Chondrocyte (in vitro differentiated cells): Measurements from ENCODE around the gene CDSN. TPM values are rescaled to one million over a fixed set of nuclear protein-coding genes. Genes with fewer than 3 reads are reported as not detected.

Experiments
- DNase-seq: peaks from one replicate; pipeline ENCODE4 v3.0.0; 2021; ENCODE audit warnings: mixed read lengths, low spot score
- H3K27ac Mint-ChIP-seq: one replicate; pipeline ENCODE4 v1.8.0; 2021; ENCODE audit warnings: mild to moderate bottlenecking, moderate library complexity, mixed read lengths; ENCODE audit not compliant: unreplicated experiment
- H3K27me3 Mint-ChIP-seq: 2 replicates; pipeline ENCODE4 v1.8.0; 2021; ENCODE audit warnings: low read depth, mixed read lengths
- H3K36me3 Mint-ChIP-seq: 2 replicates; pipeline ENCODE4 v1.8.0; 2021; ENCODE audit warnings: low read depth, mixed read lengths
- H3K4me1 Mint-ChIP-seq: 2 replicates; pipeline ENCODE4 v1.8.0; 2021; ENCODE audit warnings: low read depth, mild to moderate bottlenecking, mixed read lengths
- H3K4me3 Mint-ChIP-seq: one replicate; pipeline ENCODE4 v1.8.0; 2021; ENCODE audit warnings: mild to moderate bottlenecking, moderate library complexity, mixed read lengths; ENCODE audit not compliant: unreplicated experiment
- H3K9me3 Mint-ChIP-seq: 2 replicates; pipeline ENCODE4 v1.8.0; 2021; ENCODE audit warnings: low read depth, mixed read lengths
- CTCF ChIP-seq: fragments of 200-600 bp; sonication (generic); IDR thresholded peaks from 2 replicates; pipeline ENCODE4 v1.5.0; 2021; ENCODE audit warnings: antibody characterized with exemption, mild to moderate bottlenecking, moderate library complexity
- total RNA-seq: library from RNA; stranded (reverse); gene quantifications from 3 replicates; pipeline ENCODE4 v1.2.1, GENCODE V29; 2021

CDSN gene
- total RNA-seq, 1 donor from 2014 or later = 0.12 TPM

GRCh38 chr6:31149827-31150447 is 29.7 kb upstream of the CDSN start:
- no peak for TF ChIP-seq CTCF
- H3K4me3 Mint-ChIP-seq = no peak overlapping the region
- no peaks in the 10 kb centered on the region for H3K9me3 Mint-ChIP-seq
- peaks cover 4% of the 10 kb centered on the region for H3K36me3 Mint-ChIP-seq
- H3K27me3 Mint-ChIP-seq = no peaks in the 10 kb centered on the region
- no peaks in the 10 kb centered on the region for H3K4me1 Mint-ChIP-seq
- no peak for DNase-seq
- no peak overlapping the region for H3K27ac Mint-ChIP-seq

- H3K9me3 Mint-ChIP-seq = no peaks in the 10 kb centered on the region
- TF ChIP-seq CTCF = no peak
- no peaks in the 10 kb centered on the region for H3K27me3 Mint-ChIP-seq
- H3K36me3 Mint-ChIP-seq = peaks cover 9% of the 10 kb centered on the region
- H3K27ac Mint-ChIP-seq = no peak overlapping the region
- no peak overlapping the region for H3K4me3 Mint-ChIP-seq
- no peak for DNase-seq
- H3K4me1 Mint-ChIP-seq = peaks cover 17% of the 10 kb centered on the region
These were observed 25.1 kb upstream of the CDSN start for GRCh38 chr6:31145386-31145785.

- DNase-seq = no peak
- TF ChIP-seq CTCF = no peak
- Mint-ChIP-seq H3K27ac (no peak overlapping the region), H3K4me1 (peaks cover 17% of the 10 kb centered on the region), H3K27me3 (no peaks in the 10 kb centered on the region), H3K36me3 (peaks cover 9% of the 10 kb centered on the region), H3K4me3 (no peak overlapping the region), H3K9me3 (no peaks in the 10 kb centered on the region)
These were observed 24.7 kb upstream of the CDSN start for GRCh38 chr6:31144970-31145340.

- H3K4me3 Mint-ChIP-seq = no peak overlapping the region
- TF ChIP-seq CTCF = no peak
- H3K4me1 Mint-ChIP-seq = peaks cover 22% of the 10 kb centered on the region
- H3K27me3 Mint-ChIP-seq = no peaks in the 10 kb centered on the region
- H3K36me3 Mint-ChIP-seq = peaks cover 9% of the 10 kb centered on the region
- DNase-seq = no peak
- no peaks in the 10 kb centered on the region for H3K9me3 Mint-ChIP-seq
- no peak overlapping the region for H3K27ac Mint-ChIP-seq
These were observed 24.2 kb upstream of the CDSN start for GRCh38 chr6:31144296-31144969.

- peak overlapping the region; percentile 73 for H3K27ac Mint-ChIP-seq
- peaks cover 9% of the 10 kb centered on the region for H3K36me3 Mint-ChIP-seq
- TF ChIP-seq CTCF = no peak
- no peaks in the 10 kb centered on the region for H3K9me3 Mint-ChIP-seq
- H3K4me3 Mint-ChIP-seq = no peak overlapping the region
- DNase-seq = no peak
- peaks cover 26% of the 10 kb centered on the region for H3K4me1 Mint-ChIP-seq
- no peaks in the 10 kb centered on the region for H3K27me3 Mint-ChIP-seq
These were observed 22.9 kb upstream of the CDSN start for GRCh38 chr6:31143148-31143547.
